IPS-18a (cell line): ENCODE results near the gene ANKFN1.

Experiments
- H3K27ac ChIP-seq: one replicate; pipeline ENCODE4 v1.5.1; 2013; ENCODE audit warnings: low read length
- H3K27me3 ChIP-seq: one replicate; pipeline ENCODE4 v1.6.1; 2013; ENCODE audit warnings: mild to moderate bottlenecking, low read length; ENCODE audit not compliant: control insufficient read depth, insufficient read depth
- H3K36me3 ChIP-seq: one replicate; pipeline ENCODE4 v1.6.1; 2013; ENCODE audit warnings: low read depth, low read length; ENCODE audit not compliant: control insufficient read depth
- H3K4me1 ChIP-seq: one replicate; pipeline ENCODE4 v1.6.1; 2013; ENCODE audit warnings: low read depth, low read length; ENCODE audit not compliant: control insufficient read depth
- H3K4me3 ChIP-seq: one replicate; pipeline ENCODE4 v1.5.1; 2013; ENCODE audit warnings: low read length
- H3K9ac ChIP-seq: one replicate; pipeline ENCODE4 v1.6.1; 2013; ENCODE audit warnings: mild to moderate bottlenecking, low read length, moderate library complexity
- H3K9me3 ChIP-seq: one replicate; pipeline ENCODE4 v1.6.1; 2013; ENCODE audit warnings: low read depth, low read length; ENCODE audit not compliant: control insufficient read depth

ANKFN1 gene

DNA sequence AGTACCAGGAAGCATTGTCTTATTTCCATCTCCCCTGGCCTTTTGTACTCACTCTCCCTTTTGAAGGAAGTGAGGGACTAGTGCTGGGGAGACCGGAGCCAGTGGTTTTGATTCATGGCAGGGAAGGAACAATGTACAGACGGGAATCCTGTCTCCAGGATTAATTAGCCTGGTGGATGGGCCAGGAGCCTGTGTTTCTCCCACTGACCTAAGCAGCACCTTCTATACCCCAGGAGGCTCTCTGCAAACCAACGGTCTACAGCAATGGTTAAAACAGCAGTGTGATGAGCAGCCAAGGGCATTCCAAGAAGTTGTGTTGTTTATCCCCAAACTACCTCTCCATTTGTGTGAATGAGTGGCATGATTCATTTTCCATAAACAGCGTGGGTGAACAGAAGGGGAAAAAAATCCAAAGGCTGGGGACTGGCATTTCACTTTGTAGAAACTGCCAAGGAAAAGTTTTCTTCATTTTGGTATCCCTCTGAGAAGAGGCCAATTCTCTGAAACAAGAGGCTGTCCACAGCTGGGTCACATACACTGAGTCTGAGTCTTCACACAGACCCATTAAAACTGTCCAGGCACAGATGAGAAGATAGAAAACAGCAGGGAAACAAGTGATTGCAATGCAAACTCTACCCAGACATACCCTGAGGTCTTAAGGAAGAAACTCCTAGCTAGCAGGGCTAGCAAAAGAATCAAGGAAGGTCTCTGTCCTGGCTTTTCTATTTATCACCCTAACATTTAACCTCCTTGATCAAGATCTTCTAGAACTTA is 18.1 kb downstream of the ANKFN1 start:
- H3K9ac ChIP-seq, result no peak overlapping the region
- no peaks in the 10 kb centered on the region for H3K27me3 ChIP-seq
- H3K36me3 ChIP-seq, result no peaks in the 10 kb centered on the region
- no peak overlapping the region for H3K27ac ChIP-seq
- H3K4me3 ChIP-seq, result no peak overlapping the region
- H3K9me3 ChIP-seq, result no peaks in the 10 kb centered on the region
- peaks cover 12% of the 10 kb centered on the region for H3K4me1 ChIP-seq

DNA sequence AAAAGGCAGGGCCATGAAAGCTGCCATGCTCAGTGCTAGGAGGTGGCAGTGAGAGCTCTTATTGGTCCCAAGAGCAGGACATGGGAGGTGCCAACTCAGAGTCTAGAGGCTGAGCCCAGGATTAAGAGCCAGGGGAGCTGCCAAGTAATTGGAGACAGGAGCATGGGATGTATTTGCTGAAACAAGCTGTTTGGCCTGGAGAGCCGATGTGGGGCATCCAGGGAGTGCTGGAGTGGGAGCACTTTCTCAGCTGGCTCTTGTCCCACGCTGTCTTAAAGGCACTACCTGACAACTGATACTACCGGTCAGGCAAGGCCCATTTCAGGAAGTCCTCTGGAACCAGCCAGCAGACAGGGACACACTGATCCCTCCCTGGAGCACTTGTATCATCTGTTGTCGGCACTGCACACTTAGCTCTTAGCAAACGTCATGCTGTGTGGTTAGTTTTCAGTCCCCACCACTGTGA is 19.3 kb downstream of the ANKFN1 start:
- Histone ChIP-seq H3K27me3 (no peaks in the 10 kb centered on the region), H3K27ac (no peak overlapping the region), H3K4me3 (no peak overlapping the region), H3K9me3 (no peaks in the 10 kb centered on the region), H3K9ac (no peak overlapping the region), H3K36me3 (no peaks in the 10 kb centered on the region), H3K4me1 (peaks cover 9% of the 10 kb centered on the region)

DNA sequence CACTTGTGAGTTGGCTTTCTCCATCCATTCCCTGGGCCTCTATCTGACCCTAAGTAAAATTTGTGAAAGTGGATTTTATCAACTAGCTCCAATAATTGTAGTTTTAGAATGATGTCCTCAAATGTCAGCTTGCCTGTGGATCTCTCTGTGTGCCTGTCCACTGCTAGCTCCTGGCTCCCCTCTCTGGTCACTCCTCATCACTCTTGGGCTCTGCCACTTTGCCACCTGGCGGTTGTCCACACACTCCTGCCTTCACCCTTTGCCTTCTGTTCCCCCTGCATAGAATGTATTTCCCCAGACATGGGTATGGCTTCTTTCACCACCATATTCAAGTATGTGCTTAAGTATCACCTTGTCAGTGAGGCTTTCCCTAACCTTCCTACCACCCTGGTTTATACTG is 19.8 kb downstream of the ANKFN1 start:
- H3K9me3 ChIP-seq, result no peaks in the 10 kb centered on the region
- no peak overlapping the region for H3K9ac ChIP-seq
- H3K27ac ChIP-seq, result no peak overlapping the region
- H3K4me1 ChIP-seq, result peaks cover 8% of the 10 kb centered on the region
- H3K36me3 ChIP-seq, result no peaks in the 10 kb centered on the region
- no peaks in the 10 kb centered on the region for H3K27me3 ChIP-seq
- no peak overlapping the region for H3K4me3 ChIP-seq

DNA sequence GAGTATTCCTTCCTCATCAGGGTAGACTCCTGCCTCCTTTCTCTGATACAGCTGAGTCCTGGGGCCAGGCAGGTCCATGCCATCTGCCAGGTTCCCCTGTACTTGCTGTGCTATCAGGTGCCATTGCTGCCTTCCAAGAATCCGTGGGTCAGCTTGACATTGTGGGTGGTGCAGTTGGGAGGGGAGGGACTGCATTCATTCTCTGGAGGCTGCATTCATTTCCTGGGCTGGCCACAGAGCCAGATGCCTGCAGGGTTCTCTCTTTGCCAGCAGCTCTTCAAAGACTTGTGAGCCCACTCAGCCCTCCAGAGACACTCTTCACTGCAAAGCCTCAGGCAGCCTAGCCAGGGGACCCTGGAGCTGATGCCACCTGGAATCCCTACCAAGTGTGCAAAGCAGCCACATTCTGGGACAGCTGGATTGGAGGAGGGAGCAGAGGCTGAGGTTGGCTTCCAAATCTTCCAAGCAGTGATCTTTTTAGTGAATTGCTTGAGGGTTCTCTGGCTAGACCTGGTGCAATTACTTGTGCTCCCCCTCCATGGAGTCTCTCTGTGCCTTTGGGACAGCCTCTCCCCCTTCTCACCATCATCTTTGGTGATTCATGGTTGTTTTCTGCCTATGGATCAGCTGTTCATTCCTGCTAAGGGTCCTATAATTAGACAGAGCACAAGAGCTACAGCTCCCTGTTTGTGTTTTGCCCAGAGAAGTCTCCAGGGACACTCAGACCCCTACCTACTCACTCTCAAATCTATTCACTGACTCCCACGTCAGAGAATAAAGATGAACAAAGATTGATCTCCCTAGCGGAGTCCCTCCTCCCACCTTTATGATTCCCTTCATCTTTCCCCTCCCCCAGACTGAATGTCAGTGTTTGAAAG is 20.9 kb downstream of the ANKFN1 start:
- no peak overlapping the region for H3K9ac ChIP-seq
- no peaks in the 10 kb centered on the region for H3K27me3 ChIP-seq
- no peak overlapping the region for H3K4me3 ChIP-seq
- no peaks in the 10 kb centered on the region for H3K36me3 ChIP-seq
- H3K27ac ChIP-seq, result no peak overlapping the region
- H3K9me3 ChIP-seq, result no peaks in the 10 kb centered on the region
- H3K4me1 ChIP-seq, result peaks cover 8% of the 10 kb centered on the region

DNA sequence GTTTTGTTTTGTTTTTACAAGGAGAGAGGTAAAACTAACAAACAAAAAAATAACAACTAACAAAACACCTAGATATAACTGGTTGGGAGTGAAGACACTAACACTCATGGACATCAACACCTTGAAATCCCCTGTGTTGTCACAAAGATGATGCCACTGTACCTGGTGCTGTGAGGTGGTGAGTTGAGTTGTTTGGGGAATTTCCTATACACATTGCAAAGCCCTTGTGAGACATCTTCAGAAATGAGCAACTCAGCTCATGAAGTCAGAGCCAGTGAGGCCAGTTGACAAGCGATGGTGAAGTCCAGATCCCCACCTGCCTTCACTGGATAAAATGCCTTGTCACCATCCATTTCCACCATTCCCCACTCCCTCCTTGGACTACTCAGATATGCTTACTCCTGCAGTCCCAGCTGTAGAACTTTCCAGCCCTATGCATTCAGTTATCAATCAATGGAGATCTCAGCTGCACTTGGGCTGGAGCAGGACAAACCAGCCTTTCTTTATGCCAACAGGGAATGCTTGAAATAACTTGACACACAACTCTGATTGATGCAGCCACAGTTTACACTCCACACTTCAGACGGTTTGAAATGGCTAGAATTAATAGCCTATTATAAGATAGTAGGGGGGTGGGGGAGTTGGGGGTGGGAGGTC is 22.2 kb downstream of the ANKFN1 start:
- no peaks in the 10 kb centered on the region for H3K36me3 ChIP-seq
- H3K4me1 ChIP-seq, result peaks cover 8% of the 10 kb centered on the region
- no peak overlapping the region for H3K27ac ChIP-seq
- no peaks in the 10 kb centered on the region for H3K9me3 ChIP-seq
- H3K27me3 ChIP-seq, result no peaks in the 10 kb centered on the region
- no peak overlapping the region for H3K4me3 ChIP-seq
- no peak overlapping the region for H3K9ac ChIP-seq

DNA sequence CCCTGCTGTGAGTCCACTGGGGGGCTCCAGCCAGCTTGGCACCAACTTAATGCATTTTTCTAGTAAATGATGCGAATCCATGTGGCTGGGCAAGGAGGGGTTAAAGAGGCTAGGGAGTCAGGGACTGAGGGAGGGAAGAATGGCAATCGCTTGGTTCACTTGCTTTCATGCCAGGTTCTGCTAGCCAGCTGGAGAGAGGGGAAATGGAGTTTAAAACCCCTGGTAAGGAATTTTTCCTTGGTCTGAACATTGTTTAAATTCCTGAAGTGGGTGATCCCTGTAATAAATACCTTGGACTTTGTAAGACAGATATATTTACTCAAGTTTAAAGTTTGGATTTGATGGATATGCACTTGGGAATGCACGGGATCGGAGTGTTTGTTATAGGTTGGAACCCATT is 22.8 kb downstream of the ANKFN1 start:
- Histone ChIP-seq H3K27ac (no peak overlapping the region), H3K36me3 (no peaks in the 10 kb centered on the region), H3K4me1 (peaks cover 8% of the 10 kb centered on the region), H3K9ac (no peak overlapping the region), H3K9me3 (no peaks in the 10 kb centered on the region), H3K4me3 (no peak overlapping the region), H3K27me3 (no peaks in the 10 kb centered on the region)

DNA sequence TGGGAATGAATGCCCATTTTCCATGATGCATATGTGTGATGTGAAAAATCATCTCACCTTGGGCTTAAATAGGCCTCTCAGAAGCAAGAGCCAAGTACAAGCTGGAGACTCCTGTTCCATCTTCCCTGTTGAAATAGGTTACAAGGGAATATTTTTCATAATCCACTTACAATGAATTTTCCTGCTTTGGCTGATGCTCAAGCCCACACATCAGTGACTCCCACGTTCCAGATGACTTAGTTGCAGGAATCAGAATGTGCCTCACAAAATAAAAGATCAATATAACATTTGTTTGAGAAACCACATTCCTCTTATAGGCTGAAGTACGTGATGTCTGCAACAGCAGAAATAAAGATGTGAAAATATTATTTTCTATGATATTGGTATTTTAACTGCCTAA is 24.1 kb downstream of the ANKFN1 start:
- Histone ChIP-seq H3K27me3 (no peaks in the 10 kb centered on the region), H3K27ac (no peak overlapping the region), H3K36me3 (no peaks in the 10 kb centered on the region), H3K4me3 (no peak overlapping the region), H3K4me1 (peaks cover 8% of the 10 kb centered on the region), H3K9ac (no peak overlapping the region), H3K9me3 (no peaks in the 10 kb centered on the region)

DNA sequence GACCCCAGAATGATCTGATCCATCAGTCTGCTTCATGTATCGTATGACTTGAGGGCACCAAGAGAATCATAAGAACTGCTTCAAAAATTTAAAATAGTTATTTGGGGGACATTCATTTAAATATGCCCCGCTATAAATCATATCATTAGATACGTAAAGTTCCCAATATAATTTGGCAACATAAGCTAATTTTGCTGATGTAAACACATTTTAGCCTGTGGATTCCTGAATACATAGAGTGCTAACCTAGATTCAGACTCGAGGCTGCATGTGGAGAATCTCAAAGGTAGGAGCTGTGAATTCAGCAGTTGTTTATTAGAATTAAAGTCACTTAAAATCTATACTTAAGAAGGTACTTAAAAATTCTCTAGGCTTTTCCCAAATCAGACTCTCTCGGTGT is 24.9 kb downstream of the ANKFN1 start:
- Histone ChIP-seq H3K27me3 (no peaks in the 10 kb centered on the region), H3K9ac (no peak overlapping the region), H3K27ac (no peak overlapping the region), H3K9me3 (no peaks in the 10 kb centered on the region), H3K36me3 (no peaks in the 10 kb centered on the region), H3K4me3 (no peak overlapping the region), H3K4me1 (peaks cover 8% of the 10 kb centered on the region)

DNA sequence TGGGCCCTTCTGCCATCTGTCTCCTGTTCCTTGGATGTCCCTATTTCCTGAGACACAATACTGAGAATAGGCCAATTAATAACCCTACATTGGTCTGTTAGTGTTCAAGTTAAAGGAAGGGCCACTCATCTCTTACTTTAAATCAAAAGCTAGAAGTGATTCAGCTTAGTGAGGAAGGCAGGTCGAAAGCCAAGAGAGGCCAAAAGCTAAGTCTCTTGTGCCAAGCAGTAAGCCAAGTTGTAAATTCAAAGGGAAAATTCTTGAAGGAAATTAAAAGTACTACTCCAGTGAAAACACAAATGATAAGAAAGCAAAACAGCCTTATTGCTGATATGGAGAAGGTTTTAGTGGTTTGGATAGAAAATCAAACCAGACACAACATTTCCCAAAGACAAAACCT is 28.8 kb downstream of the ANKFN1 start:
- Histone ChIP-seq H3K27ac (no peak overlapping the region), H3K4me3 (no peak overlapping the region), H3K36me3 (no peaks in the 10 kb centered on the region), H3K9ac (no peak overlapping the region), H3K27me3 (no peaks in the 10 kb centered on the region), H3K4me1 (no peaks in the 10 kb centered on the region), H3K9me3 (no peaks in the 10 kb centered on the region)

DNA sequence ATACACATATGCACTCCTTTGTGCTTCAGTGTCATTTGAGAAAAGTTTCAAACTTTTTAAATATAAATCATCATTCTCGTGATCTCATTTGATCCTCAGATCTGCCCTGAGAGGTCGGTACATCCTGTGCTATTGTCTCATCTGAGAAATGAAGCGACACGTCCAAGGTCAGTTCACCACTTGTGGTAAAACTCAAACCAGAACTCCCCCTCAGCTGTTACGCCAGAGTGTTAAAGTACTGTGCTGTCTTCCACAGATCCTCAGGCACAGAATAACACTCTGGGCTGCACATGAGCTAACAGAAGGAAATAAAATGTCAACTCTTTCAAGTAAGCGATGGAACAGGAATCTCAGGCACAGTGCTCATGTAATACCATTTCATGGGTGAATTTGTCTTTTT is 31.4 kb downstream of the ANKFN1 start:
- Histone ChIP-seq H3K36me3 (no peaks in the 10 kb centered on the region), H3K4me3 (no peak overlapping the region), H3K4me1 (no peaks in the 10 kb centered on the region), H3K27me3 (no peaks in the 10 kb centered on the region), H3K9me3 (no peaks in the 10 kb centered on the region), H3K9ac (no peak overlapping the region), H3K27ac (no peak overlapping the region)

DNA sequence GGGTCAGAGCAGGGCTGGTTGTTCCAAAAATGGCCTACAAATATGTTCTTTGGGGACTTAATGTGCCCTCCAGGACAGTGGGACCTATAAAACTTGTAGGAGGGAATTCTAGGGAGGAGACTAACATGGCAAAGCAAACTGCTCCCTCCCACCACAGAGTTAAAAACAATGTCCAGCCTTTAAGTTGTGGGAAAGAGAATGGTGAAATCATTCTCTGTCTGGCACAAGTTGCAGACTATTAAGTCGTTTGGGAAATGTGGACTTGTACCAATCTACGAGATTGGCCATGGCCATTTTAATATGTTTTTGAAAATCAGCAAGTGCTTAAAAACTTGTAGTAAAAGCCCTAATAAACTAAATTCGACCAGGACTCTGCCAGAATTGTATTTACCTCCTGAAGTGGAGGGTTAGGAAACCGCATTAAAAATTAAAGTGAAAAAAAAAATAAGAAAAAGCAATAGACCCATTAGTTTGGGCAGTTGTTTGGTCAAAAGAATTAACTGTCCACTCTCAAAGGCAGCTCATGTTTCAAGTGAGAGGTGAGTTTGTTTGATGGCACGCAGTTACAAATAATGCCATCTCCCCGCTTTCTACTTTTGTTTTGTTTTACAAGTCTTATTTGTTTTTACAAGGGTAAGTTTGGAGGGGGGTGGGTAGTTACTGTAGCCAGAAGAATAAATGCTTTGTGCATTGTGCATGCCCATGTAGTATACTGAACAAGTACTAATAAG is 32.4 kb downstream of the ANKFN1 start:
- no peaks in the 10 kb centered on the region for H3K36me3 ChIP-seq
- H3K4me1 ChIP-seq, result no peaks in the 10 kb centered on the region
- H3K27me3 ChIP-seq, result no peaks in the 10 kb centered on the region
- no peak overlapping the region for H3K4me3 ChIP-seq
- H3K27ac ChIP-seq, result no peak overlapping the region
- no peak overlapping the region for H3K9ac ChIP-seq
- no peaks in the 10 kb centered on the region for H3K9me3 ChIP-seq
